Effector CD4-positive, alpha-beta T cell (primary cell): Measurements from ENCODE around the gene PACSIN2.
"Not testable (repeated sequence)": the region's sequence is repeated elsewhere in the genome, so short reads cannot be mapped to it uniquely, and the experiment has no call there.

Experiments used
- DNase-seq: peaks from one replicate; pipeline ENCODE4 v3.0.0-alpha.2; 2020
- total RNA-seq: gene quantifications from one replicate; lab custom pipeline; 2026; lab: John Stamatoyannopoulos, UW

Gene PACSIN2, protein sequence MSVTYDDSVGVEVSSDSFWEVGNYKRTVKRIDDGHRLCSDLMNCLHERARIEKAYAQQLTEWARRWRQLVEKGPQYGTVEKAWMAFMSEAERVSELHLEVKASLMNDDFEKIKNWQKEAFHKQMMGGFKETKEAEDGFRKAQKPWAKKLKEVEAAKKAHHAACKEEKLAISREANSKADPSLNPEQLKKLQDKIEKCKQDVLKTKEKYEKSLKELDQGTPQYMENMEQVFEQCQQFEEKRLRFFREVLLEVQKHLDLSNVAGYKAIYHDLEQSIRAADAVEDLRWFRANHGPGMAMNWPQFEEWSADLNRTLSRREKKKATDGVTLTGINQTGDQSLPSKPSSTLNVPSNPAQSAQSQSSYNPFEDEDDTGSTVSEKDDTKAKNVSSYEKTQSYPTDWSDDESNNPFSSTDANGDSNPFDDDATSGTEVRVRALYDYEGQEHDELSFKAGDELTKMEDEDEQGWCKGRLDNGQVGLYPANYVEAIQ
- total RNA-seq = 52.0 reads per million, percentile 69 among the genes with 10 or more reads in this experiment

- peak; percentile 99 for DNase-seq
Measured at GRCh38 chr22:43014869-43015676, at the start of gene PACSIN2. PACSIN2 (minus strand) TSS chr22:43015149; CDS start chr22:42912080, 103,069 bp downstream.

DNA sequence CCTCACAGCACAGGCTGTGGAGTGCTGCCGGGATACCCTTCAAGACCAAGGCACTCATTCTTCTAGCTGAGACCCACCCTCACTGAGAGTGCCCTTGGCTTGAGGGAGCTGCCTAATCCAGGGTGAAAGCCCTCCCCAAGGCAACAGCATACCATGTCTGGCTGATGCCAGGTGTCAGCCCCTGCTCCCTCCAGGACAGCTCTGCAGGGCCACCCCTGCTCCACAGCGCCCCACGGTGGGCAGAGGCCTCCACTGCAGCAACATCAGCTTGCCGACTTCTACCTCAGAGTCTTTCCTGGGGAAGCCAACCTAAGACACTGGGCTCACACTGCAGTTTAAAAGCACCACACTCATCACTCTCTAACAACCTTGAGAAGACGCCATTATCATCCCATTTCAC is 45.2 kb upstream of the PACSIN2 start:
- DNase-seq = no peak

GRCh38 chr22:43057641-43058040 is 42.7 kb upstream of the PACSIN2 start:
- no peak for DNase-seq

GRCh38 chr22:43053176-43053575 is 38.2 kb upstream of the PACSIN2 start:
- DNase-seq = no peak

DNA sequence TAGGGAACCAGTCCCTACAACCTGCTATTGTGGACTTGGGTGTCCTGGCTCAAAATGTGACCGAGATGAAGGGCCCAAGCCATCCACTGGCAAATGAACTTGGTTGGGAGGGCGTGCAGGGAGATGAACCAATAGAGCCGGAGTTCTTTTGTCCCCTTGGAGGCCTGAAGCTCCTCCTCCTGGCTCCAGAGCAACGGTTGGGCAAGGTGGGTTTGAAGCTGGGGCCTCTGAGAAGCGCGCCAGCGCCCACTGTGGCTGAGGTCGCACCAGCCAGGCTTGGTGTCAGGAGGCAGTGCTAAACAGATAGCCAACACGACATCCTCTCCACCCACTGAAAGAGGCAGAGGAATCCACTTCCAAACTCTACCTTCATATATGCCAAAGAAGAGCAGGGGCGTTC is 36.0 kb upstream of the PACSIN2 start:
- DNase-seq = no peak

- no peak for DNase-seq
Measured at GRCh38 chr22:43047605-43048004, 32.7 kb upstream of the PACSIN2 start.

- no peak for DNase-seq
Measured at GRCh38 chr22:43044290-43044712, 29.4 kb upstream of the PACSIN2 start.

DNA sequence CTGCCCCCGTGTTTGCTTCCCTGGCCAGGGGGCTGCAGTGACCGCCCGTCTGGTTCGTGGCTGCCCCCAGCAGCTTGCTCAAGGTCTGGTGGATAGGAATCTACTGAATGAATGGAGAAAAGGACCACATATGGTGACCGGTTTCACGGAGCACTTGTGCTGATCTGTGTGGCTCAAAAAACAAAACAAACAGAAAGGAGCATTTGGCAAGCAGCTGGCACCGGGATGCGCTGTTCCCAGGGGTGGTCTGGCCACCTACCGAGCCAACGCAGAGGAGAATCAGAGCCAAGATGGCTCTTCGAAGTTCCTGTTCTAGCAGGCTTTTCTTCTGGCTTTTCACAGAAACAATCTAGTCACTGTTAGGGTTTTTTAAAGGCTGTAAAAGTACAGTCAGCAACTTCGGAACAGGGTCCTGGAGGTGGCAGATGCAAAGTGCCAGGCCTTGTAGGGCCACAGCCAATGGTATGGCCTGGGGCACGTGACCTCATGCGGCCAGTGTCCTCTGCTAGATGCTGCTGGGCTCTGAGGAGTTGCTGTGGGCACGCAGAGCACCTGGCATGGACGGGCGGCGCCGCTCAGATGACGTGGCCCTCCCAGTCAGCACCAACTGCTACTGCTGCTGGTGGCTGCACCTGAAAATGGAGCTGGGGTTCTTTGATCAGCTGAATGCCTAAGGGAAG is 27.3 kb upstream of the PACSIN2 start:
- no peak for DNase-seq

DNA sequence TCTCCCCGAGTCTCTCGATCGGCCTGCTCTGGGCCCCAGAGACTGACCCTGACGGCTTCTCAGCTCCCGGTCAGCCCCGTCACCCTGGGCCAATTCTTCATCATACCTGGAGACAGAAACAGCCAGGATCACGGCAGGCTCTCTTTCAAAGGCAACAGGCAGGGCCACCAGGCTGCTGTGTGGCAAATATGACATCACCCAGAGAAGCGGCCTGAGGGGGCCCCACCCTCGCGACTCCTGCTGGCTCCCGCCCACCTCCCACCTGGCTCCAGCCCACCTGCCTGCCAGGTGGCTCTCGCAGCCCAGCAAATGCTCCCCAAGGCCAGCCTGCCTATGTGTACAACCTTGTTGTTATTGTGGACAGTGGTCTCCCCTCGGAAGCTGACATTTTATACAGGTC is 24.9 kb upstream of the PACSIN2 start:
- DNase-seq = no peak

DNA sequence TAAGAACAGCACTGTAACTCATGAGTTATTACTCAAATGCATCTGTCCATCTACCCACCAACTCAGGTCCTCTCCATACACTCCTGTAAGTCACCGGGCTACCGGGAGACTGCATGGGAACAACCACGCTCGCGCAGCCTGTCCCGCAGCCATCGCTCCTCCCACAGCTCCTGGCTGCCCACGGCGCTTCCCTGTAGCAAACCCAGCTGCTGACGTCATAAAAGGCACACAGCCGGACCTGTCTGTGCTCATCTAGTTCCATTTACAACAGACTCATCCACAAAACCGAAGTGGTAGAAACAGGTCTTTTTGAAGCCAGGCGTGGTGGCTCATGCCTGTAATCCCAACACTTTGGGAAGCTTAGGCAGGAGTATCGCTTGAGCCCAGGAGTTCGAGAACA is 23.4 kb upstream of the PACSIN2 start:
- no peak for DNase-seq

- no peak for DNase-seq
Measured at GRCh38 chr22:43036282-43036829, 21.4 kb upstream of the PACSIN2 start.

- no peak for DNase-seq
Measured at GRCh38 chr22:43035250-43035649, 20.3 kb upstream of the PACSIN2 start.

DNA sequence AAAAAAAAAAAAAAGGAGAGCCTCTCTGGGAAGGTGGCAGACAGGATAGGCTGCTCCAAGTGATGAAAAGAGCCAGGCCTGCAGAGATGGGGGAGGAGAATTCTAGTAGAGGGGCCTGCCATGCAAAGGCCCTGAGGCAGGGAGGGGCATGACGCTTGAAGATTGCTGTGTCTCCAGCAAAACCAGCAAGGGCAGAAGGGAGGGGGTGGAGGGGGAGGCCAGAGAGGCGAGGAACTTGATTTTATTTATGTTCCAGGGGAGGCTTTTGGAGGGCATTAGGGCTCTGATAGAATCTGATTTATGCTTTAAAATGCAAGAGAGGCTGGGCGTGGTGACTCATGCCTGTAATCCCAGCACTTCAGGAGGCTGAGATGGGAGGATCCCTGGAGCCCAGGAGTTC is 16.7 kb upstream of the PACSIN2 start:
- no peak for DNase-seq

- no peak for DNase-seq
Measured at GRCh38 chr22:43018615-43019014, 3.7 kb upstream of the PACSIN2 start.

DNA sequence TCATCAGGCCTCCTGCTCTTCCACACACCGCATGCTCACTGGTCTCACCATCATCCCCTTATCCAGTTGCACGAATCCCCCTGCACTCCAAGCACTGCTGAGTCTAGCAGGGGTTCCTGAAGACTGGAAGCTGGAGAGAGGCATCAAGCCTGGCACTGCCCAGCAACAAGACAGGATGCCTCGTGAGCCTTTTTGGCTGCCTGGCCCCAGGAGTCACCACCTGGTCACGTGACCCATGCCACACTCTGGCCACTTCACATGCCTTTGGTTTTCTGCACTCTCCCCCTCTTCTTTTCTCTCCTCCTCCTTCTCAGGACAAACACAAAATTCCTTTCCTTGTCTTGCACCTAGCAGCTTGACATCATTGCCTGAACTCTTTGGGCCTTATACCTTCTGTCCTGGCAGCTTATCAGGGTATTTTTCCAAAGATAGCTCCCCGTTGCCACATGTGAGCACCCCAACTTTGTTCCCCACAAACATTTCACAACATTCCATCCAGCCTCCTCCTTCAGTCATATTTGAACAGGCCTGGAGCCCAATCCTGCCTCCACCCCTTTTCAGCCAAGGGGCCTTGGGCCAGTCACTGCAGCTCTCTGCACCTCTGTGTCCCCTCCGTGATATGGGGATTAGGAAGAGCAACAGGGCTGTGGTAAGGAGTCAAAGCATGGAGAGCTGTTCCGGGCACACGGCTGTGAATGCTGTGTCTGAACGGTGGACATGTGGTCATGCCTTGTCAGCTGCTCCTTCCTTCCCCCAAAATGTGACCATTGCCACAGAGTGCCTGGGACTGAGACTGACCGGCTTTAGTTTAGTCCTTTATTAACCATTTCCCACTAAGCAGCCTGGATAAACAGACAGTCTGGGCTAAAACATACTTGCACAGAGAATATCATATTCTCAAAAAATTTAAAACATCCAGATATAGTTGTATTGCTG is 2.8 kb upstream of the PACSIN2 start:
- DNase-seq = no peak

DNA sequence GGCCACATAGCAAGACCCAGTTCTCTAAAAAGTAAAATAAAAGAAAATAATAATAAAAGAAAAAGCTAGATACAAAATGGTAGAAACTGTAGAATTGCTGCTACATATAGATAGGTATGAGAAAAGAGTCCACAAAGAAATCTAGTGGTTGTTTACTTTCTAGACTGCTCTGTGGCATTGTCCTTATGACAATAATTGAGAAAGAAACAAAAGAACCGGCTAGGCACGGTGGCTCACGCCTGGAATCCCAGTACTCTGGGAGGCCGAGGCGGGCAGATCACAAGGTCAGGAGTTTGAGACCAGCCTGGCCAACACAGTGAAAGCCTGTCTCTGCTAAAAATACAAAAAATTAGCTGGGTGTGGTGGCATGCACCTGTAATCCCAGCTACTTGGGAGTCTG is 1.2 kb upstream of the PACSIN2 start:
- DNase-seq = not testable (repeated sequence)

- no peak for DNase-seq
Measured at GRCh38 chr22:43015677-43016042, 711 bp upstream of the PACSIN2 start.

- peak; percentile 29 for DNase-seq
Measured at GRCh38 chr22:43014316-43014868, 557 bp downstream of the PACSIN2 start.

- DNase-seq = peak; percentile 20
Measured at GRCh38 chr22:43013355-43014315, 1.3 kb downstream of the PACSIN2 start.

GRCh38 chr22:43012390-43012789 is 2.6 kb downstream of the PACSIN2 start:
- DNase-seq = no peak
